ENCODE data around the gene COMMD6. TPM values are rescaled to one million over a fixed set of nuclear protein-coding genes. Genes with fewer than 3 reads are reported as not detected.

COMMD6 gene
- total RNA-seq, 1 experiment from 2014 or later, result 132 TPM

DNA sequence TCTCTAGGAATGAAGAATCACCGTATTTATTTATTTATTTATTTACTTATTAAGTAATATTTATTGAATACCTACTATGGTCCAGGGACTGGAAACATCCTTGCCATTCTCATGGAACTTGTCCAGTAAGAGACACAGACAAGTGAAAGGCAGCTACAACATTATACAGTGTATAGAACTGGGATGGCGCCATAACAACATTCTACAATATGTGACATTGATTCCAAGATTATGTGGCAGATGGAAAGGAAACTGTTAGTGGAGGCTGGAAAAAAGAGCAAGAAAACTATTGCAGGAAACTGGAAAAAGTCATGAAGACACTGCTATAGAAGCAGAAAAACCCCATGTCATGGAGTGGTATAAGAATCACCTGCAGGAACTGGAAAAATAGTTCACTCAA is 46.3 kb downstream of the COMMD6 start:
- no peak overlapping the region for H3K4me3 Mint-ChIP-seq (ENCODE audit: unreplicated experiment)
- no peak for DNase-seq (ENCODE audit: unreplicated experiment)
- peaks cover 7% of the 10 kb centered on the region for H3K36me3 Mint-ChIP-seq (ENCODE audit: insufficient read depth, unreplicated experiment)
- intact Hi-C loops (cut with micrococcal nuclease), result no loop called here
- no peak overlapping the region for H3K27ac Mint-ChIP-seq (ENCODE audit: low read depth, unreplicated experiment)
- H3K4me1 Mint-ChIP-seq (ENCODE audit: insufficient read depth, unreplicated experiment), result peaks cover 8% of the 10 kb centered on the region
- ChIA-PET POLR2A (interaction anchor here (1.7 to 2.4 kb wide), 2 partner anchors 47 to 58 kb away, joined by 3 to 10 read pairs; partner anchors contain the start of genes COMMD6 and UCHL3), CTCF (interaction anchor here (1.1 to 1.8 kb wide), 3 partner anchors 9 to 119 kb away, joined by 3 to 12 read pairs (median 4); partner anchors contain the start of gene TBC1D4)
- TF ChIP-seq, protein P1, sequence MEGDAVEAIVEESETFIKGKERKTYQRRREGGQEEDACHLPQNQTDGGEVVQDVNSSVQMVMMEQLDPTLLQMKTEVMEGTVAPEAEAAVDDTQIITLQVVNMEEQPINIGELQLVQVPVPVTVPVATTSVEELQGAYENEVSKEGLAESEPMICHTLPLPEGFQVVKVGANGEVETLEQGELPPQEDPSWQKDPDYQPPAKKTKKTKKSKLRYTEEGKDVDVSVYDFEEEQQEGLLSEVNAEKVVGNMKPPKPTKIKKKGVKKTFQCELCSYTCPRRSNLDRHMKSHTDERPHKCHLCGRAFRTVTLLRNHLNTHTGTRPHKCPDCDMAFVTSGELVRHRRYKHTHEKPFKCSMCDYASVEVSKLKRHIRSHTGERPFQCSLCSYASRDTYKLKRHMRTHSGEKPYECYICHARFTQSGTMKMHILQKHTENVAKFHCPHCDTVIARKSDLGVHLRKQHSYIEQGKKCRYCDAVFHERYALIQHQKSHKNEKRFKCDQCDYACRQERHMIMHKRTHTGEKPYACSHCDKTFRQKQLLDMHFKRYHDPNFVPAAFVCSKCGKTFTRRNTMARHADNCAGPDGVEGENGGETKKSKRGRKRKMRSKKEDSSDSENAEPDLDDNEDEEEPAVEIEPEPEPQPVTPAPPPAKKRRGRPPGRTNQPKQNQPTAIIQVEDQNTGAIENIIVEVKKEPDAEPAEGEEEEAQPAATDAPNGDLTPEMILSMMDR (IDR thresholded peaks at IDR 0.05; ENCODE audit: unreplicated experiment), result no peak
- no peaks in the 10 kb centered on the region for H3K9me3 Mint-ChIP-seq (ENCODE audit: unreplicated experiment)
- no TSS peak for BruUV-seq (replicated peaks)
- no peaks in the 10 kb centered on the region for H3K27me3 Mint-ChIP-seq (ENCODE audit: insufficient read depth, unreplicated experiment)

DNA sequence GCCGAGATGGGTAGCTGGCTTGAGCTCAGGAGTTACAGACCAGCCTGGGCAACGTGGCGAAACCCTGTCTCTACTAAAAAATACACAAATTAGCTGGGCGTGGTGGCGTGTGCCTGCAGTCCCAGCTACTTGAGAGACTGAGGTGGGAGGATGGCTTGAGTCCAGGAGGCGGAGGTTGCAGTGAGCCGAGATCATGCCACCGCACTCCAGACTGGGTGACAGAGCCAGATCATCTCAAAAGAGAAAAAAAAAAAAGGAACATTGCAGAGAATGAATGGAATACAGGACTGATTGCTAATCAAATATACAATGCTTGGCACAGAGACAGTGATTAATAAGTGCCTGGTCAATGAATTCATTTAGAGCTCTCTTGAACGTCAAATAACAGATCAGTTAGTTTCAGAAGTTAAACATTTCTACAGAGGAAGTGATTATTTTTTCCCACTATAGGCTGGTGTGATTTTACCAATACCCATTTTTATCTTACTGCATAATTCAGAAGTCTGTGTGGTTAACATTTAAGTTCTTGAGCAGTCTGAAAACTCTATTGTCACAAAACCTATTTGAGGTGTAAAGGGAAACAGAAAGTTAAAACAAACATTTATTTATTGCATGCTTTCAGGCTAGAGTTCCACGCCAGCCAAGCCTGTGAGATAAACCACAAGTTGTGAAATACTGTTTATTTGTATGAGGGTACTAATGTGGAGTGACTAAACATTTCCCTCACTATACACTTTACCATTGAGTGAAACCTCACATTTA is 48.0 kb downstream of the COMMD6 start:
- peaks cover 7% of the 10 kb centered on the region for H3K36me3 Mint-ChIP-seq (ENCODE audit: insufficient read depth, unreplicated experiment)
- no peaks in the 10 kb centered on the region for H3K9me3 Mint-ChIP-seq (ENCODE audit: unreplicated experiment)
- peak; percentile 73 for DNase-seq (ENCODE audit: unreplicated experiment)
- ChIA-PET POLR2A (interaction anchor here (0.6 to 2.4 kb wide), 7 partner anchors 10 to 301 kb away, joined by 3 to 10 read pairs (median 4); partner anchors contain the start of gene COMMD6), CTCF (interaction anchor here (0.5 to 1.7 kb wide), 5 partner anchors 48 to 162 kb away, joined by 3 to 6 read pairs (median 3); partner anchors contain the start of gene COMMD6)
- no TSS peak for BruUV-seq (replicated peaks)
- peak overlapping the region; percentile 69 for H3K4me3 Mint-ChIP-seq (ENCODE audit: unreplicated experiment)
- no peaks in the 10 kb centered on the region for H3K27me3 Mint-ChIP-seq (ENCODE audit: insufficient read depth, unreplicated experiment)
- TF ChIP-seq, protein P1 (IDR thresholded peaks at IDR 0.05; ENCODE audit: unreplicated experiment), result no peak
- peaks cover 8% of the 10 kb centered on the region for H3K4me1 Mint-ChIP-seq (ENCODE audit: insufficient read depth, unreplicated experiment)
- H3K27ac Mint-ChIP-seq (ENCODE audit: low read depth, unreplicated experiment), result peak overlapping the region; percentile 88
- intact Hi-C loops (cut with micrococcal nuclease), result loop anchor here (10.0 kb wide), 1 partner anchor 235 kb away; no protein-coding TSS in a partner anchor

DNA sequence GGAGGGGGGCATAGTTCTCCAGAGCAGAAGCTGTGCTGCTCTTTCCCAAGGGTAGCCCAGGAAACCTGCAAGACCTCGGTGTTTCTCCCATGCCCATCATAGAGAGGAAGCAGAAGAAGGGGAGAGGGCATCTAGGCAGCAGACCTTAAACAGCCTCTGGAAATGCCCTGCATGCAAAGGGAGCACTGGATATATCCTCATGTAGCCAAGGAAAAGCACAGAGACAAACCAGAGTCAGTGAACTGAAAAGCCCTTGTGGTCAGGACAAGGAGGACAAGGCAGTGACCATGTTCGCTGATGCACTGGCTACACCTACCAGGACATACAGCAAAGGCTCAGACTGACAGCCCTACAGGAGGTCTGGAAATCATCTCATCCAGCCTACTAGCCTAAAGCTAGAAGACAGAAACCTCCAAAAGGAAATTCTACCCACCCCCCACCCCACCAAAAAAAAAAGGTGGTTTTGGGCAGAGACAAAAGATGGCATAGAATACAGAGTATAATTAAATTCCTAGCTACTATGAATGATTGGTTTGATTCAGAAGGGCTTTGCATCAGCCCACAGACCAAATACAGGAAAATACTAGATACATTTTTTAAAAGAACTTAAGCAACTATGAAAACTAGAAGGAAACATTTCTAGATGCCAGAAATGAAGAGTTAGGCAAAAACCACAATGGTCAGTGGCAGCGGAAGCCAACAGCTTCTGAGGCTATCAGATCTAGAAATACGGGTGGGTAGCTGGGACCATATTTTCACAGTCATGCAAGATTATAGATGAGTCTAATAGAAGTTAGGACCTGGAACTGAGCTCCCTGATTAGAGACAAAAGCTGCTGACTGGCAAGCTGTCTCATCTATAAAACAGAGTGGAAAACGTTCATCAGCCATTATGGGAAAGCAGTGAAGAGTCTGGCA is 51.2 kb downstream of the COMMD6 start:
- CTCF ChIA-PET, result interaction anchor here (0.6 to 10.0 kb wide), 5 partner anchors 17 to 229 kb away, joined by 3 to 176 read pairs (median 3); no protein-coding TSS in a partner anchor
- Mint-ChIP-seq H3K4me3 (ENCODE audit: unreplicated experiment) (no peak overlapping the region), H3K9me3 (ENCODE audit: unreplicated experiment) (no peaks in the 10 kb centered on the region), H3K4me1 (ENCODE audit: insufficient read depth, unreplicated experiment) (peaks cover 8% of the 10 kb centered on the region), H3K27ac (ENCODE audit: low read depth, unreplicated experiment) (no peak overlapping the region), H3K27me3 (ENCODE audit: insufficient read depth, unreplicated experiment) (no peaks in the 10 kb centered on the region), H3K36me3 (ENCODE audit: insufficient read depth, unreplicated experiment) (peaks cover 3% of the 10 kb centered on the region)
- BruUV-seq (replicated peaks), result no TSS peak
- TF ChIP-seq, protein P1 (IDR thresholded peaks at IDR 0.05; ENCODE audit: unreplicated experiment), result no peak
- intact Hi-C loops (cut with micrococcal nuclease), result loop anchor here (10.0 kb wide), 1 partner anchor 232 kb away; no protein-coding TSS in a partner anchor
- no peak for DNase-seq (ENCODE audit: unreplicated experiment)
- POLR2A ChIA-PET, result interaction anchor here (1.4 to 2.0 kb wide), 2 partner anchors 52 to 114 kb away, joined by 4 to 5 read pairs; partner anchors contain the start of gene COMMD6

All from MCF 10A (cell line).